ENCODE measurements around the gene FOXO3.

- TF ChIP-seq POLR2AphosphoS5 (IDR thresholded peaks at IDR 0.05; ENCODE audit: low read depth, low read length) = no peak
- no peak for TF ChIP-seq YY1 (IDR thresholded peaks at IDR 0.05; ENCODE audit: low read depth)
- TF ChIP-seq CTCF (IDR thresholded peaks at IDR 0.05) = no peak
- TF ChIP-seq TEAD4 (IDR thresholded peaks at IDR 0.05; ENCODE audit: borderline replicate concordance, insufficient read depth) = no peak
These were observed 104.9 kb downstream of the FOXO3 start for GRCh38 chr6:108665495-108666196.

Measured in SK-N-SH (cell line).